Measurements from ENCODE around the gene NR0B1.

Gene NR0B1

DNA sequence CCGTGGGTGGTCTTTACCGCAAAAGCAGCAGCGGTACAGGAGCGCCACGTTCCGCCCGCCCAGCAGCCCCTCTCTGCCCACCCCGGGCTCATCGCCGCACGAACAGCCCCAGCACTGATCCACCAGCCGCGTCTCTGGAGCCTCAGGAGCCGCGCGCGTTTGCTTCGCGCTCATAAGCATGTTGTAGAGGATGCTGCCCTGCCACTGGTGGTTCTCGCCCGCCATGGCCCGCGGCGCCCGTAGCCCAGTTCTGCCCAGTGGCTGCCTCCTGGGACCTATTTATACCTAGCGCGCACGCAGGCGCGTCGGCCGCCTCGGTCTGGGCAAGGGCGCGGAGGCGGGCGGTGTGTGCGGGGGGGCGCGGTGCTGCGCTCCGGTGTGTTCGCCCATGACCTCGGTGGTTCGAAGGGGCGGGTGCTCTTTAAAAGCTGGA lies at the start of gene NR0B1:
Gene NR0B1 (minus strand): TSS at position 252 of the 433 bp plus-strand sequence. CDS start 27 bp downstream, at position 225.
- DNase-seq (ENCODE audit: low read depth): no peak

- no peak for DNase-seq (ENCODE audit: low read depth)
These were observed 40.8 kb upstream of the NR0B1 start for GRCh38 chrX:30349946-30350345.

DNA sequence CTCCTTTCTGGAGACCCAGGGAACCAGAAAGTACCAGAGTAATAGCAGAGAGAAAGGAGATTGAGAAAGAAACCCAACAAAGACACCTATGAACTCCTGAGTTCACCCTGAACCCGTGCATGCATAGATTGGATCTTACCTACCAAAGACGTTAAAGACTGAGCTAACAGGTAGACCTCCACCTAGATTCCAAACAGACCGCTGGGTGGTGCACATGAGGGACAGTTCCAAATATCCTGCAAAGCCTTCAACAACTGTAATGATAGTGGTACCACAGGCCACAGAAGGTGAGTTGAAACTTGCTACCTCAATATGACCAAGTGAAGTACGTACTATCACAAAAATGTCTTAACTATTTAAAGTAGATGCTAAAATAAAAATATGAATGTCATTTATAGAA lies 34.0 kb upstream of the NR0B1 start:
- no peak for DNase-seq (ENCODE audit: low read depth)

GRCh38 chrX:30340753-30341152 lies 31.6 kb upstream of the NR0B1 start:
- DNase-seq (ENCODE audit: low read depth): no peak

DNA sequence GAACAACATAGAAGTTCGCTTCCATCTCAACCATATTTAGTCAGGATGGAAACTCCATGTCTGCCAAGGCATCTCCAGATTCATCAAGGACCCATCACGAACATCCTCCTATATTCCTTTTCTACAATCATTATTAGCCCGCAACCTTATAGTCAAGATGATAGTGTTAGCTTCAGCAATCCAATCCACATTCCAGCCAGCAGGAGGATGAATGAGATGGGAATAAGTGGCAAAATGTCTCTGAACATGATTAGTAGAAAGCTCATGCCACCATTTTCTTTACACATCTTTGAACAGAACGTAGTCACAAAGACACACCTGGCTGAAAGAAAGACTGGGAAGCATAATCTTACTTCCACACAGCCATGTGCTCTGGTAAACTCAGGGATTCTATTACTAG lies 18.6 kb upstream of the NR0B1 start:
- DNase-seq (ENCODE audit: low read depth): no peak

DNA sequence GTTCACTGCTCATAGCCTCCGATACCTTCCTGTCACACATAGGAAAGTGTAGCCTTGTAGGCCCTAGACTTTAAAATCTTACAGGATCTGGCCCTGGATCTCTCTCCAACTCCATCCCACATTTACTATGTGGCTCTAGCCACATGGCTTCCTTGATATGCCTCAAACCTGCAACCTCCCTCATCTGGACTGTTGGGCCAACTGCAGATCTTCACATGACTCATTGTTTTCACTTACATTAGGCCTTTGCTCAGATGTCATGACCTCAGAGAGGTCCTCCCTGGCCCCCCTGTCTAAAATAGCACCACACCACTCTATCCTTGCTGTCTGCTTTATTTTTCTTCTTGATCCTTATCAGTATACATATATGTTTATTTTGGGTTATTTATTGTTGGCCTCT lies 8.1 kb upstream of the NR0B1 start:
- DNase-seq (ENCODE audit: low read depth): no peak

DNA sequence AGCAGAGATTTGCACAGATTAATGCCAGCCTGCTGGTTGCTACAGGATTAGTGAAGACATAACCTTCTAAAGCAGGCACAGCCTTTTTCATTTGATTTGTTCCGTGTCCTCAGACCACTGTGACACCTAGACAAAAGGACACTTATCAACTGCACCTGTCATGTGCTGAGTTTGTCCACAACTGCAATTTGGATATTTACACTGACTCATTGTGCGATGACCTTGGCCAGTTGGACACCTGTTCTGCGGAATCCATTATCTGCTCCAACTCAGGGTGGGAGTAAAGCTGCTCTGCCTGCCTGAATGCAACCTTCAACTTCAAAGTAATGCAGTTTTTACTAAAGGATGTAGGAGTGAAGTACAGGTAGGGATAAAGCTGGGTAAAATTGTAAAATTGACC lies 4.1 kb upstream of the NR0B1 start:
- no peak for DNase-seq (ENCODE audit: low read depth)

DNA sequence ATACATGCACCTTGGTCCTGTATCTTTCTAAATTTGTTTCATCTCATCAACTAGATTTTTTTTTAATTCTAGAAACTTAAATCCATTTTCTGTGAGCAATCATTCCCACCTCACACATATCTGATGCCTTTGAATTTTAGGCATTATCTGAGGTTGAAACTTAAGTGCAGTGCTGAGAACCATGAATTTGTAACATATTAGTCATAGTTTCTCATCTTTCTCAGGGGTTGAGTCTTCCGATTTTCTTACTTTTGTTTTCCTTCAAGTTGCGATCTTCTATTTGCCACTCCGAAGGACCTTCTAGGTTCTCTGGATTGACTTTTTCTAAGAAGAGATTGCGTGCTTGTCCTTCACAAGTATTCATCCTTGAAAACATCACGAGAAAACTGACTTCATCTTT lies 3.7 kb upstream of the NR0B1 start:
- DNase-seq (ENCODE audit: low read depth): no peak

GRCh38 chrX:30310429-30311206 lies 1.4 kb upstream of the NR0B1 start:
- DNase-seq (ENCODE audit: low read depth): no peak

- DNase-seq (ENCODE audit: low read depth): no peak
These were observed 689 bp downstream of the NR0B1 start for GRCh38 chrX:30308263-30309138.

- DNase-seq (ENCODE audit: low read depth): no peak
These were observed 1.7 kb downstream of the NR0B1 start for GRCh38 chrX:30307466-30307865.

GRCh38 chrX:30304866-30305265 lies 4.3 kb downstream of the NR0B1 start:
- DNase-seq (ENCODE audit: low read depth): no peak

- DNase-seq (ENCODE audit: low read depth): no peak
These were observed 6.2 kb downstream of the NR0B1 start for GRCh38 chrX:30302956-30303355.

DNA sequence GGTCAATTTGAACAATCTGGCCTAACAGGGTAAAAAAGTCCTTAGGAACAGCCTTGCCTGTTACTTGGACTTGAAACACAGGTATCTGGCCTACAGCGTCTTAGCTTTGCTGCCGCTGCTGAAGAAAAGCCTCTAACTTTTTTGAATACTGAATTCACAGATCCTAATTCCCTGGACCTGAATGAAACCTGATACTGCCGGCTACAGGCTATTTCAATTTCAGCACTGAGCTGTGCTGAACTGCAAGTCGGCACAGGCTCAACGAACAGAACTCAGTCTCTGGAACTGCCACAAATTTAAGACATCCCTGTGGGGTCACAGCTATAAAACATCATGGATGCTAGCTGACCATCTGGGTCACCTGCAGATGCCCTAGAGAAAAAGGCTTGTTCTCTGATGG lies 7.2 kb downstream of the NR0B1 start:
- no peak for DNase-seq (ENCODE audit: low read depth)

GRCh38 chrX:30301208-30301607 lies 8.0 kb downstream of the NR0B1 start:
- DNase-seq (ENCODE audit: low read depth): no peak

- no peak for DNase-seq (ENCODE audit: low read depth)
These were observed 12.6 kb downstream of the NR0B1 start for GRCh38 chrX:30296408-30297254.

DNA sequence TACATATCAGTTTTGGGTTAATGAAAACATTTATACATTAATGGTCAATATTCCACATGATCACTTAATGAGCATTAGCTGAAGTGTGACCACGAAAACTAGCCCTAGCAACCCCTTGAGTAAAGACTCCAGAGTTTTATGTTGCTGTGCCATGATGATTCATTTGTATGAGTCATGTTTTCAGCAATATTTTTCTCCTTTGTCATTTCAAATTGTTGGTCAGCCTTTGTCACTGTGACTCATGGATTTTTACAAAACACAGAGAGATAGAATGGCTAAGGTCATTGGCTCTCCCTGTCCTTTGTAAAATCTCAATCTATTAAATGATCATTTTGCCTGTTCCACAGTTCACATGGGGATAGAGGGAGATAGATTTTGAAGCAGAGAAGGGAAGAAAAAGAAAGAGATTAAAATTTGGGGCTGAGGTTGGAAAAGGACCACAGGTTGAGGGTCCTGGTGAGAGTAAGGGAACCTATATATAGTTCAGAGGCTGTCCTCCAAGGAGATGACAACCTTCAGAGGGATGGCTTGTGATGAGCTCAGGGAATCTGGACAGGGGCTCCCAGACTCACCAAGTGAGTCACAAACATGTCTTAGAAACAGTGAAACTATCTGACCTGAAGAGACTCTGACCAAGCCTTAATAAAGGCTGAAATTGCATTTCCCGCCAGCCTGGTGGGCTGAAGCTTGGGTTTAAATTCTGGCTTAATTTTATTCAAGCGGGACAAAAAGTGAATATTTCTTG lies 25.6 kb downstream of the NR0B1 start:
- no peak for DNase-seq (ENCODE audit: low read depth)

DNA sequence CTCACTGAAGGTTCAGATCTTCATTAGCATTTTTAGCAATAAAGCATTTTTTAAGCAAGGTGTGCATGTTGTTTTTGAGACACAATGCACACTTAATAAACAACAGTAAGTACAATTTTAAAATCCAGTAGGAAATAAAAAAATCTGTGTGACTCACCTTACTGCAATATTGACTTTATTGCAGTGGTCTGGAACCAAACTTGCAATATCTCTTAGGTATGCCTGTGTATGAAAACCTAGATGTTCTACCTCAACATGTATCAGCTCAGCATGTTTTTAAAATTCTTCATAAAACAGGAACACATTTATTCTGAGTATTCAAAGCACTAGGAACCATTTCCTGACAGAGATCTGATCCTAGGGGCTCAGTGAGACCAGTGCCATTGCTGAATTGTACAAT lies 26.7 kb downstream of the NR0B1 start:
- DNase-seq (ENCODE audit: low read depth): no peak

GRCh38 chrX:30280428-30280827 lies 28.8 kb downstream of the NR0B1 start:
- no peak for DNase-seq (ENCODE audit: low read depth)

DNA sequence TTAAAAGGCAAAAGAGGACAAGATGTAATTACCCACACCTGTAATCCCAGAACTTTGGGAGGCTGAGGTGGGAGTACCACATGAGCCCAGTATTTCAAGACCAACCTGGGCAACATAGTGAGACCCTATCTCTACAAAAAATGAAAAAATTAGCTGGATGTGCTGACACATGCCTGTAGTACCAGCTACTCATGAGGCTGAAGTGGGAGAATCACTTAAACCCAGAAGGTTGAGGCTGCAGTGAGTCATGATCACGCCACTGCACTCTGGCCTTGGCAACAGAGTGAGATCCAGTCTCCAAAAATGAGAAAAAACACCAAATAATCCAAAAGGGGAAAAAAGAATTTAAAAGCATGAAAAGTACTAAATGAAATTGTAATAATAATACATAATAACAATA lies 30.8 kb downstream of the NR0B1 start:
- no peak for DNase-seq (ENCODE audit: low read depth)

GRCh38 chrX:30275498-30275897 lies 33.7 kb downstream of the NR0B1 start:
- DNase-seq (ENCODE audit: low read depth): no peak

DNA sequence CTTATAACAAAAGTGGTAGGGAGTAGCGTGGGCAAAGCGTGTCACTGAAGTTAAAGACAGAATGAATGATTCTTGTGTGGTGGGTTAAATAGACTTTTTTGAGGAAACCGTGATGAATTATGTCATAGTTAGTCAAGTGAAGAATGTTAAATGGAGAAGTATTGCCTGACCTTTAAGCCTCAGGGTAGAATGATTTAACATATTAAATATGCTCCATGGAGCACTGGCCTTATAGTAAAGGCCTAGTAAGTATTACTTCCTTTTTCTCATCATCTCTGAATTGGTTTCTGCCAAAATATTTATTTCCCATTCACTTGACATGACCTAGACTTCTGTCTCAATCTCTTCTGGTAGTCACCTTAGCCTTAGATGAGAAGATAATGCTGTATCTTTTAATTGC lies 38.6 kb downstream of the NR0B1 start:
- no peak for DNase-seq (ENCODE audit: low read depth)
